Measurements from ENCODE around the gene CLIC5. TPM values are rescaled to one million over a fixed set of nuclear protein-coding genes. Genes with fewer than 3 reads are reported as not detected.

Gene CLIC5
- total RNA-seq, 1 experiment from 2014 or later = 0.20 TPM

GRCh38 chr6:45981046-45981445 lies 34.6 kb downstream of the CLIC5 start:
- Histone ChIP-seq H3K9me3 (ENCODE audit: control insufficient read depth, low read depth, low read length) (no peaks in the 10 kb centered on the region), H4K20me1 (ENCODE audit: control insufficient read depth, insufficient read depth, insufficient read length) (no peaks in the 10 kb centered on the region), H4K91ac (ENCODE audit: insufficient read length, low read depth, low read length) (no peak overlapping the region), H3K27me3 (ENCODE audit: insufficient read depth, low read length) (no peaks in the 10 kb centered on the region), H2BK20ac (ENCODE audit: low read depth, low read length, poor library complexity, severe bottlenecking) (no peak overlapping the region), H3K4ac (ENCODE audit: low read depth, low read length) (no peak overlapping the region), H4K5ac (ENCODE audit: insufficient read length, low read depth, low read length) (no peak overlapping the region), H3K56ac (ENCODE audit: insufficient read length, low read depth, low read length) (no peak overlapping the region), H3K79me1 (ENCODE audit: insufficient read depth, low read depth, low read length, poor library complexity, severe bottlenecking) (no peaks in the 10 kb centered on the region), H3K27ac (ENCODE audit: insufficient read length, low read depth, low read length) (no peak overlapping the region), H2BK15ac (ENCODE audit: low read depth, low read length) (no peak overlapping the region), H3K4me2 (ENCODE audit: insufficient read depth, insufficient read length, low read length) (no peak overlapping the region), H3K23me2 (ENCODE audit: insufficient read length, low read depth, low read length, poor library complexity, severe bottlenecking) (no peaks in the 10 kb centered on the region), H4K8ac (replicated peaks; ENCODE audit: insufficient read length, low read depth, low read length) (no peak overlapping the region), H2AK5ac (ENCODE audit: insufficient read length, low read length) (no peak overlapping the region), H2BK120ac (ENCODE audit: low read depth, low read length, poor library complexity, severe bottlenecking) (no peak overlapping the region), H3K23ac (ENCODE audit: insufficient read length, low read depth, low read length) (no peak overlapping the region), H3T11ph (ENCODE audit: low read length) (no peak overlapping the region), H3K14ac (ENCODE audit: insufficient read depth, low read length) (no peak overlapping the region), H2BK5ac (ENCODE audit: insufficient read length, low read length) (no peak overlapping the region), H3K79me2 (ENCODE audit: insufficient read depth, low read length) (no peaks in the 10 kb centered on the region), H3K4me1 (ENCODE audit: insufficient read depth, low read length) (no peaks in the 10 kb centered on the region), H3K18ac (ENCODE audit: insufficient read length, low read depth, low read length) (no peak overlapping the region), H3K9ac (ENCODE audit: extremely low read depth, insufficient read length, low read length) (no peak overlapping the region), H2AFZ (ENCODE audit: low read length) (no peak overlapping the region), H2BK12ac (ENCODE audit: insufficient read length, low read depth, low read length) (no peak overlapping the region)
- H3K4me1 Mint-ChIP-seq = no peaks in the 10 kb centered on the region
- no peak overlapping the region for H3K4me3 Mint-ChIP-seq
- H3K36me3 Mint-ChIP-seq (ENCODE audit: insufficient read depth in 1 of 3, low read depth in 3 of 3) = no peaks in the 10 kb centered on the region
- DNase-seq = no peak
- no CpG with 5 or more reads among the region's 3 CpGs for WGBS (ENCODE audit: extremely low coverage, insufficient read length, low lambda C conversion rate)
- TF ChIP-seq CTCF (conservative IDR thresholded peaks at IDR 0.05) = no peak
- H3K9me3 Mint-ChIP-seq = no peaks in the 10 kb centered on the region; a peak in 1 of 5 replicates
- no peak overlapping the region for H3K27ac Mint-ChIP-seq
- no peaks in the 10 kb centered on the region for H3K27me3 Mint-ChIP-seq (ENCODE audit: low read depth)

Measured in H9 (cell line).